Mesothelial cell of epicardium (in vitro differentiated cells): Measurements from ENCODE around the gene THUMPD2. TPM values are rescaled to one million over a fixed set of nuclear protein-coding genes. Genes with fewer than 3 reads are reported as not detected.
"Not testable (repeated sequence)": the region's sequence is repeated elsewhere in the genome, so short reads cannot be mapped to it uniquely, and the experiment has no call there.

Experiments used
- DNase-seq, 2 experiments: peaks; one replicate each; pipeline ENCODE4 v3.0.0; 2021; ENCODE audit warnings: low spot score in 2 of 2; ENCODE audit not compliant: unreplicated experiment in 2 of 2
- H3K27ac Mint-ChIP-seq: 2 replicates; pipeline ENCODE4 v1.8.0; 2021; ENCODE audit warnings: mixed read lengths
- H3K27me3 Mint-ChIP-seq: 2 replicates; pipeline ENCODE4 v1.8.0; 2021; ENCODE audit warnings: low read depth, mixed read lengths
- H3K36me3 Mint-ChIP-seq: 2 replicates; pipeline ENCODE4 v1.8.0; 2021; ENCODE audit warnings: mixed read lengths
- H3K4me1 Mint-ChIP-seq: 2 replicates; pipeline ENCODE4 v1.8.0; 2021; ENCODE audit warnings: mixed read lengths
- H3K4me3 Mint-ChIP-seq: 2 replicates; pipeline ENCODE4 v1.8.0; 2021; ENCODE audit warnings: mild to moderate bottlenecking, moderate library complexity, mixed read lengths
- H3K9me3 Mint-ChIP-seq: 2 replicates; pipeline ENCODE4 v1.8.0; 2021; ENCODE audit warnings: mixed read lengths
- total RNA-seq: library from RNA; stranded (reverse); gene quantifications from 3 replicates; pipeline ENCODE4 v1.2.1, GENCODE V29; 2021
- TF ChIP-seq, protein P1 (sequence below): fragments of 200-600 bp; sonication (generic); IDR thresholded peaks from one replicate; pipeline ENCODE4 v1.5.0; 2021; ENCODE audit warnings: antibody characterized with exemption; ENCODE audit not compliant: unreplicated experiment

Gene THUMPD2
- total RNA-seq, 1 donor from 2014 or later, result 17.3 TPM

DNA sequence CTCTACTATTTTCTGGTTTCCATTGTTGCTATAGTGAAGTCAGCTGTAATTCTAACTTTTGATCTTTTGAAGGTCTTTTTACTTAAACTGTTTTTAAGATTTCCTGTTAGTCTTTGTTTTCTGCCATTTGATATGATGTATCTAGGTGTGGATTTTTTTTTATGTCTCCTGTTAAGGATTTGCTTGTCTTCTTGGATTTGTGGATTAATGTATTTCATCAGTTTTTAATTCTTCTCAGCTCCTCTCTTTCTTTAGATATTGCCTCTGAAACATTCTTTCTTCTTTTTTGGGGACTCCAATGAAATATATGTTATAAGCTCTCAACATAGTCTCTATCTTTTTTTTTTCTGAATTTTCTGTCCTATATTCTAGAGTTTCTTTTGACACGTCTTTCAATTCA lies 24.8 kb upstream of the THUMPD2 start:
- Mint-ChIP-seq H3K4me1 (no peaks in the 10 kb centered on the region), H3K4me3 (no peak overlapping the region)

DNA sequence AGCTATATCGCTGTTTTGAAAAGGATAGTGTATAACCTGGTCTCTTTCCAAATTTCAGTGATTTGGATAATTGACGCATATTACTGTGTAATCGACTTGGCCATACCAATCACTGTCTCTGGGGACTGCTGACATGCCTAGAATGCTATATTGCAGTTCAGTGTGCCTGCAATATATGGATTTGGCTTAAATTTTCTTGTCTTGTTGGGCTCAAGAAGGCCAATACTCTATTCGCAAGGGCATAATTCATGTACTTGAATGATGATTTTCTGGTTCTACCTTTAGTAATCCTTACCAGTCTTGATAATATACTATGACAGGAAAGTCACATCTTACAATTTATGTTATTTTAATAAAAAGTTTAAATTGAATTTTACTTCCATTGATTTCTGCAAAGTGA lies 21.7 kb upstream of the THUMPD2 start:
- DNase-seq, result no peak
- H3K9me3 Mint-ChIP-seq, result peaks cover 38% of the 10 kb centered on the region
- H3K4me3 Mint-ChIP-seq, result no peak overlapping the region
- no peak overlapping the region for H3K27ac Mint-ChIP-seq
- peaks cover 1% of the 10 kb centered on the region for H3K27me3 Mint-ChIP-seq
- TF ChIP-seq, protein P1, sequence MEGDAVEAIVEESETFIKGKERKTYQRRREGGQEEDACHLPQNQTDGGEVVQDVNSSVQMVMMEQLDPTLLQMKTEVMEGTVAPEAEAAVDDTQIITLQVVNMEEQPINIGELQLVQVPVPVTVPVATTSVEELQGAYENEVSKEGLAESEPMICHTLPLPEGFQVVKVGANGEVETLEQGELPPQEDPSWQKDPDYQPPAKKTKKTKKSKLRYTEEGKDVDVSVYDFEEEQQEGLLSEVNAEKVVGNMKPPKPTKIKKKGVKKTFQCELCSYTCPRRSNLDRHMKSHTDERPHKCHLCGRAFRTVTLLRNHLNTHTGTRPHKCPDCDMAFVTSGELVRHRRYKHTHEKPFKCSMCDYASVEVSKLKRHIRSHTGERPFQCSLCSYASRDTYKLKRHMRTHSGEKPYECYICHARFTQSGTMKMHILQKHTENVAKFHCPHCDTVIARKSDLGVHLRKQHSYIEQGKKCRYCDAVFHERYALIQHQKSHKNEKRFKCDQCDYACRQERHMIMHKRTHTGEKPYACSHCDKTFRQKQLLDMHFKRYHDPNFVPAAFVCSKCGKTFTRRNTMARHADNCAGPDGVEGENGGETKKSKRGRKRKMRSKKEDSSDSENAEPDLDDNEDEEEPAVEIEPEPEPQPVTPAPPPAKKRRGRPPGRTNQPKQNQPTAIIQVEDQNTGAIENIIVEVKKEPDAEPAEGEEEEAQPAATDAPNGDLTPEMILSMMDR, result no peak
- H3K4me1 Mint-ChIP-seq, result no peaks in the 10 kb centered on the region
- H3K36me3 Mint-ChIP-seq, result peaks cover 12% of the 10 kb centered on the region

More for the DNA sequence above, 24.8 kb upstream of the THUMPD2 start:
- Mint-ChIP-seq H3K36me3 (peaks cover 12% of the 10 kb centered on the region), H3K27me3 (peaks cover 1% of the 10 kb centered on the region), H3K27ac (no peak overlapping the region), H3K9me3 (peaks cover 54% of the 10 kb centered on the region)
- TF ChIP-seq, protein P1, result no peak
- DNase-seq, result no peak

DNA sequence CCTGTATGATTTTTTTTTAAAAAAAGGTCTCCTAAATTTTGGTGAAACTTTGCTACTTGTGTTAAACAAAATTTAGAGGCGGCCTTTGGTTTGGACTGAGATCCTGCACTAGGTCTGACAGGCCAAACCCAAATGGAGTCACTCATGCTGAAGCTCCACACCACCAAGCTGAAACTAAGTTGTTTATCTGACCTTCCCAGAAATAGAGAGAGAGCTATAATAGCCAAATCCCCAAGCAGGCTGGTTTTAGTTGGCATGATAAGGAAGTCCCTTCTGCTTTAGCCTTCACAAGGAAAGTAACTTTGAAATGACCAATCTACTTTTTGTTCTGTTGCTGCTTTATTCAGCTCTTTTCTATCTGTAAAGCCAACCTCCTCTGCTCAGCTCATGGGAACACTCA lies 17.1 kb upstream of the THUMPD2 start:
- TF ChIP-seq, protein P1, result no peak
- Mint-ChIP-seq H3K27me3 (peaks cover 1% of the 10 kb centered on the region), H3K4me3 (no peak overlapping the region), H3K36me3 (peaks cover 2% of the 10 kb centered on the region), H3K4me1 (no peaks in the 10 kb centered on the region), H3K9me3 (peaks cover 17% of the 10 kb centered on the region), H3K27ac (no peak overlapping the region)
- no peak for DNase-seq

DNA sequence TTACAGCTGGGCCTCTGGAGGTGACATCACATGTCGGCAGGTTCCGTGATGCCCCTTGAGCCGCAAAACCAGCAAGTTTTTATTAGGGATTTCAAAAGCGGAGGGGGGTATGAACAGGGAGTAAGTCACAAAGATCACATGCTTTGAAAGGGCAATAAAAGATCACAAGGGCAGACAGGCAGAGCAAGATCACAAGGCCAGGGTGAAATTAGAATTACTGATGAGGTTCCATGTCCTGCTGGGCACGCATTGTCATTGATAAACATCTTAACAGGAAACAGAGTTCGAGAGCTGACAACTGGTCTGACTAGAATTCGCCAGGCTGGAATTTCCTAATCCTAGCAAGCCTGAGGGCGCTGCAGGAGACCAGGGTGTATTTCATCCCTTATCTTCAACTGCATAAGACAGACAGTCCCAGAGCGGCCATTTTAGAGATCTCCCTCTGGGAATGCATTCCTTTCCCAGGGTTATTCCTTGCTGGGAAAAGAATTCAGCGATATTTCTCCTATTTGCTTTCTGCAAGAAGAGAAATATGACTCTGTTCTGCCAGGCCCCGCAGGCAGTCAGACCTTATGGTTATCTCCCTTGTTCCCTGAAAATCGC lies 11.3 kb upstream of the THUMPD2 start:
- H3K27ac Mint-ChIP-seq, H3K4me3 Mint-ChIP-seq, DNase-seq, H3K27me3 Mint-ChIP-seq, H3K36me3 Mint-ChIP-seq, H3K4me1 Mint-ChIP-seq: not testable (repeated sequence)
- peaks cover 24% of the 10 kb centered on the region for H3K9me3 Mint-ChIP-seq

DNA sequence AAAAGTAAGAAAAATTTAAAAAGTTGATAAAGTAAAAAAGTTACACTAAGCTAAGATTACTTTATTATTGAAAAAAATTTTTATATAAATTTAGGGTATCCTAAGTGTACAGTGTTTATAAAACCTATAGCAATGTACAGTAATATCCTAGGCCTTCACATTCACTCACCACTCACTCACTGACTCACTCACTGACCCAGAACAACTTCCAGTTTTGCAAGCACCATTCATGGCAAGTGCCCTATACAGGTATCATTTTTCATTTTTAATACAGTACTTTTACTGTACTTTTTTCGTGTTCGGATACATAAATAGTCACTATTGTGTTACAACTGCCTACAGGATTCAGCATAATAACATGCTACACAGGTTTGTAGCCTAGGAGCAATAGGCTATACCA lies 8.9 kb upstream of the THUMPD2 start:
- TF ChIP-seq, protein P1, result no peak
- DNase-seq, result no peak
- no peak overlapping the region for H3K4me3 Mint-ChIP-seq

DNA sequence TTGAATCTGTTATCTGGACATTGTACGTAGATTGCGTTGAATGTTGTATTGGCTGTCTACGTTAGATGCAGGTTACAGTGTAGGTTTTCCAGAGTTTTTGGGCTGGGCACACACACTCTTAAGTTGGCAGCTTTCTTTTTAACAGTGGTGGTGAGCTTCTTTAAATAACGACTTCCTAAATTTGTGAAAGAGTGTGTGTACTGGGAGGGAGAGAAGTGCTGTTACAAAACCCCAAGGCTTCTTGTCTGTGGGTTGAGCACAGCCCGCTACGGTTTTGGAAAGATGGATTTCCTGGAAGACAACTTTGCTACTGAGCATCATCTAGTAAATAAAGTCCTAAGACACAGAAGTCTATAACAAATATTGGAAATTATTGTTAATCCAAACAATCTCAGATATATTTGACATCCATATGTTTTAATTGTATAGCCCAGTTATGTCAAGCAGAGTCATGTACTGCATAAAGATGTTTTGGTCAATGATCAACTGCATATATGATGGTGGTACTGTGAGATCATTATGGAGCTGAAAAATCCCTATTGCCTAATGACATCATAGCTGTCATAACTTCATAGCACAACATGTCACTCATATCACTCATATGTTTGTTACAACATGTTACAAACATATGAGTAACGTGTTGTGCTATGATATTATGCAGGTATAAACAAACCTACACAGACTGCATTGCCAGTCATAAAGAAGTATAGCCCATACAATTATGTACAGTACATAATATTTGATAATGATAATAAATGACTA lies 7.9 kb upstream of the THUMPD2 start:
- H3K36me3 Mint-ChIP-seq, result peaks cover 10% of the 10 kb centered on the region
- no peak overlapping the region for H3K4me3 Mint-ChIP-seq
- H3K4me1 Mint-ChIP-seq, result no peaks in the 10 kb centered on the region
- H3K27me3 Mint-ChIP-seq, result no peaks in the 10 kb centered on the region
- TF ChIP-seq, protein P1, result no peak
- DNase-seq, result no peak
- H3K27ac Mint-ChIP-seq, result no peak overlapping the region
- peaks cover 21% of the 10 kb centered on the region for H3K9me3 Mint-ChIP-seq

More for the DNA sequence above, 8.9 kb upstream of the THUMPD2 start:
- Mint-ChIP-seq H3K27me3 (no peaks in the 10 kb centered on the region), H3K36me3 (peaks cover 10% of the 10 kb centered on the region), H3K4me1 (no peaks in the 10 kb centered on the region), H3K27ac (no peak overlapping the region), H3K9me3 (peaks cover 24% of the 10 kb centered on the region)
